Right lung (tissue), 5 donors: ENCODE measurements around the gene SIRPA. TPM values are rescaled to one million over a fixed set of nuclear protein-coding genes. Genes with fewer than 3 reads are reported as not detected.
"Not testable (repeated sequence)": the region's sequence is repeated elsewhere in the genome, so short reads cannot be mapped to it uniquely, and the experiment has no call there.

Experiments
- DNase-seq, 2 donors: peaks; one replicate each; pipeline ENCODE4 v3.0.0-alpha.2; 2013
- polyA plus RNA-seq, 5 donors: library from polyadenylated mRNA; unstranded; fragments of 120-200 nt; gene quantifications; one replicate each; pipeline versions ENCODE4 v1.2.1 to v1.2.3, GENCODE V29; 2013; ENCODE audit warnings: inconsistent platforms in 1 of 5, low replicate concordance in 1 of 5; ENCODE audit not compliant: insufficient read length in 5 of 5, insufficient read depth in 1 of 5

SIRPA gene
- polyA plus RNA-seq, 5 donors: 8.8 to 12.7 (median 12.0) TPM

- DNase-seq: no peak
These were observed 11.3 kb downstream of the SIRPA start for GRCh38 chr20:1906361-1907051.

- DNase-seq: no peak
These were observed 12.4 kb downstream of the SIRPA start for GRCh38 chr20:1907586-1907985.

- DNase-seq: no peak
These were observed 13.0 kb downstream of the SIRPA start for GRCh38 chr20:1908191-1908590.

- DNase-seq: no peak
These were observed 13.9 kb downstream of the SIRPA start for GRCh38 chr20:1909097-1909496.

DNA sequence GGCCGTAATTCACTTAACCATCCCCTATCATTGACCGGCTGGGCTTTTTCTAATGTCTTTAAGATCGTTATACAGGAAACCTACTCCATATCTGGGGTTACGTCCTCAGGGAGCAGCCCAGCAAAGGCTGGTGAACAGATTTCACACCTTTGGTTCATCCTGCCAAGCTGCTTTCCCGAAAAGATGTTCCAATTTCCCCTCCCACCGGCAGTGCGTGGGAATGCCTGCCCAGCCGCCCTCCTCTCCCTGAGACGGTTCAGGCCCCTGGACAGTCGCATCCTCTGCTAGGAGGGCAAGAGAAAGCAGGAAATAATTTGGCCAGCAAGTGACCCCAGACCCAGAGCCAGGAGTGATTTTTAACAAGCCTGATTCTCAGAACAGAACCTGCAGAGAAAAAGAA is 16.3 kb downstream of the SIRPA start:
- no peak for DNase-seq

DNA sequence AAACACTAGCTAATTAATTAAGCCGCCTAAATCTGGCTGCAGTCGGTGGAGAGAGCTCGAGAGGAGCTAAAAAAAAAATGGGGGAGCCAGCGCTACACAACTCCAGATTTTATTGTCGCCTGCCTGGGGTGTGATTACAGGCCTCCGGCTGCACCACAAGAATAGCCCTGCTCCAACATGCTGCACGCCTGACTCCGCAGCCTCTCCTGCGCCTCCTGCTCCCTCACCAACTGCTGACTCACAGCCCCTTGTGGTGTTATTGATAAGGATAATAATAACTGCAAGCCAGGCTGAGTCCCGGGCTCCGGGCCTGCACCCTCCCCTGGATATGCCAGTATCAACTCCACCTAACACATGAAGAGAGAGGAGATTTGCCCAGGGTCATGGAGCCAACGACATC is 16.8 kb downstream of the SIRPA start:
- DNase-seq: no peak

DNA sequence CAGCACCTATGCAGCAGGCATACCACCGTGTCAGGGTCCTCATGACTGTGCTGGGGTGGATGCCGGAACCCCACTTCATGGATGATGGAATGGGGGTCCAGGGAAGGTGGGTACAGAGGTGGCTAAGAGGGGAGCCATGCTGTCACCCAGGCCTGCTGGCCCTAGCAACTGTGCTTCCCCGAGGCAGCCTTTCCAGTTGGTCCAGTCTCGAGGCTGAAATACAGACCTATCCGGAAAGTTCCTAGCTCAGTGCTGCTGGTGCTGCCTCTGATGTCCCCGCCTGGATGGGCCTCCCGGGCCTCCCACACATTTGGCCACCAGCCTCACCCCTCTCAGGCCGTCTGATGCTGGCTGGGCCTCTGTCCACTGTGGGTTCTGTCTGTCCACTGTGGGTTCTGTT is 17.4 kb downstream of the SIRPA start:
- DNase-seq: no peak

DNA sequence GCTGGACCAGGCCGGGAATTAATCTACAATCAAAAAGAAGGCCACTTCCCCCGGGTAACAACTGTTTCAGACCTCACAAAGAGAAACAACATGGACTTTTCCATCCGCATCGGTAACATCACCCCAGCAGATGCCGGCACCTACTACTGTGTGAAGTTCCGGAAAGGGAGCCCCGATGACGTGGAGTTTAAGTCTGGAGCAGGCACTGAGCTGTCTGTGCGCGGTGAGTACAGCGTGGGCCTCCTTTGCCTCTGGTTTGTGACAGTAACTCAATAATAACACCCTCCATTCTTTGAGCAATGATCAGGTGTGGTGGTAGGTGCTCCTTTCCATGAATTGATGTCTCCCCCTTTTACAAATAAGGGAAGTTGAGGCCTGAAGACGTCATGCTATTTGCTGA is 20.0 kb downstream of the SIRPA start:
- DNase-seq: not testable (repeated sequence)

DNA sequence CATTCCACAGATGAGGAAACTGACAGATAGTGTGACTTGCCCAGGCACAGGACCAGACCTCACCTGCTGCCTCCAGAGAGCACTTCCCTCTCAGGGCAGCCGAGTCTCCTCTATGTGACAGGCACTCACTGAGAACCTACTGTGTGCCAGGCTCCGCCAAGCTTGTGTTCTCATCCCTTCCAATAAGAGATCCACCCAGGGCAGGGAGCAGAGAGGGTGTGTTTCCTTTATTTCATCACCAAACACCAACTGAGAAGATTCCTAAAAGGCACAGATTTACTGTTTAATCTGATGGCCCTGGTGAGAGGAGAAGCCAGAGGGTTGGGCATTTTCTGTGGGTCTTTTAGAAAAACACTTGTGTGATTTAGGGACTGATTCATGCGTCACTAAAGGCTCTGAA is 20.5 kb downstream of the SIRPA start:
- no peak for DNase-seq

DNA sequence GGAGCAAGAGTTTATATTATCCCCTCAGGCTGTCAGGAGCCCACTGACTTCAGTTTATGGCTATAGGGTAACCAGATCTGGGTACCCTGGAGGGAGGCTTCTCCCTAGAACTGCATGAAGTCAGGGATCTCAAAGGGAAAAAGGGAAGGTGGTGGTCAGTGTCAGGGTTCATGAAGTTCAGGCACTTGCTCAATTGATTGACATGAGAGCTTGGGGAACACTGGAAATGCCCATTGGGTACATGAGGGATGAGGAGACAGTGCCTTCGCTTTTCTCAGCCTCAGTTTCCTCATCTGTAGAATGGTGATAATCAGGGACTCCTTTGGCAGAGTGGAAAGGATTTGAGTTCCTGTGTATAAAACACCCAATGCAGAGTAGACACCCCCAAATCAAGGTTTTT is 22.6 kb downstream of the SIRPA start:
- DNase-seq: no peak

- DNase-seq: no peak
These were observed 23.4 kb downstream of the SIRPA start for GRCh38 chr20:1918491-1919165.

DNA sequence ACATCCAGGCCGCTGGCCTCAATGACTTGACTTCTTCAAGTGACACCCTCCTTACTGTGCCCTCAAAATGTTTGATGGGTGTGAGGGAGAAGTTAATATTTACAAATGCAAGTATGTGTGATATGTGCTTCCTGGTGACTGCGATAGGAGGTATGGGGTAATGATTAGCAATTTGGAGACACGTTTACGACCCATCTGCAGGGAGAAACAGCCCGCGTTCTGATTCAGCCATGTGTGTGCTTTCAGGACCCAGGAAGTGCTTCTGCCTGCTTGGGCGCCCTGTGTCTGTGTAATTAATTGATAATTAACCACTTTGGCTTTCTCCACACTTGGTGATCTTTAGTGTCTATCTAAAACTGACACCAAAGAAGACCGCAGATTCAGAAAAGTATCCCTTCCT is 25.0 kb downstream of the SIRPA start:
- no peak for DNase-seq

DNA sequence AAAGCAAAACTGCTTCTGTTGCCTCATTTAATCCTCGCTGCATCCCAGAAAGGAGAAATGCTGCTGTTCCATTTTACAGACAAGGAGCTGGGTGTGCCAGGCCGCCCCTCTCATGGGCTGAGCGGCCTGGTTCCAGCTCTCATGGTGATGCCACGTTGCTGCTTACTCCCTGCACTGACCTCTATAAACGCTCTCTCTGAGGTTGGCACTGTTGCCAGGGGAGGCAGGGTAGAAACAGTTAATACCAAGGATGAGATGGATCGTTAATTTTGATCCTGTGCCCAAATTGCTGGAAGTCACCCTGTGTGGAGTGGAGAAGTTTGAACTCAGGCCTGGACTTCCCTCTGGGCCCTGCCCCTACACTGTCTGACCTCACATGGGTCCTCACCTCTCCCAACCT is 25.6 kb downstream of the SIRPA start:
- no peak for DNase-seq

GRCh38 chr20:1921985-1922384 is 26.8 kb downstream of the SIRPA start:
- not testable (repeated sequence) for DNase-seq

DNA sequence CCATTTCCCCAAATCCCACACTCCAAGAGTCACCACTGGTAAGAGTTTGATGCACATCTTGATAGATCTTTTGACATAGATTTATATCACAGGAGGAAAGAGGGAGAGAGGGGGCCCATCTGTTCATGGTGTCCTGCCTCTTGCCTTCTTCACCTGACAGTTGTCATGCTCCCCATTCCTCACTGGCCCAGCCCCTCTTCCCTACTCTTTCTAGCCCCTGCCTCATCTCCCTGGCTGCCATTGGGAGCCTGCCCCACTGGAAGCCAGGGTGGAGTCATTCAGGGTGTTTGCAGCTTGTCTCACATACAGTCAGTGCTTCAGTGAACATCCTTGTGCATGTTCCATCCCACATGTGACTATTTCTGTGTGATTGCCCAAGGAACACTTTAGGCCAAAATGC is 27.6 kb downstream of the SIRPA start:
- no peak for DNase-seq

DNA sequence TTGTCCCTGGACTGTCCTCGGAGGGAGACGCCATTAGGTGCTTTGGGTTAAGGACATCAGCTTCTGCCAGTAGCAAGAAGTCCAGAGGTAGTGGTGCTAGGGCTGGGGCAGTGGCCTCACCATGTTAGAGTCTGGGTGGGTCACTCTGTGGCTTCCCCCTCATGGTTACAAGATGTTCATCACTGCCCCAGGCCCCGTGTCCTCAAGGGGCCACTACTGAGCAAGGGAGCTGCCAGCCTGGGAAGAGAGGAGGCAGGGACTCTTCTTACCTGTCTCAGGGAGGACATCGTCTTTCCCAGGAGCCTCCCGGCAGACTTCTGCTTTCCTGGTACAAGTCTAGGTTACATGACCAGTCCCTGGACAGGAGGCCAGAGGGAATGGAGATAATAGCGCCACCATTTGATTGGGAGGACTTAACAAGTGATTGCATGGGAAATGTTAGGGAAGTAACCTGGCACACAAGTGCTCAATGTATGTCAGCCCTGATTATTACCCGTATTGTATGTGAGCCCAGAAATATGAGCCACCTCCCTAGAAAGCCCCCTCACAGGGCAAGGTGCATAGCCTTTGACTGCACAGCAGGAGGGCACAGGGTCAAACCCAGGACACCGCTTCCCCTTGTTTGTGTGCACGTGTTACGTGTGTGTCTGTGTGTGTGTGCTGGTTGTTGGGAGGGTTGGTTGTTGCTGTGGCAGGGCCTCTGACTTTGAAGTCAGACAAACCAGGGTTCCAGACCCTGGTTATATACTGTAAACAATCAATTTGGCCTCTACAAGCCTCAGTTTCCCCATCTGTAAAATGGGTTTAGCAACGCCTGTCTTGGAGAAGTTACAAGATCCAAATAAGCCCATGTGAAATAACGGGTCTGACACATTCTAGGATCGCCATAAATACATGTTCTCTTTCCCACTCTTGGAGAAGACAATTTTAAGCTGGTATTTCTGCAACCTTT is 30.0 kb downstream of the SIRPA start:
- DNase-seq: no peak

DNA sequence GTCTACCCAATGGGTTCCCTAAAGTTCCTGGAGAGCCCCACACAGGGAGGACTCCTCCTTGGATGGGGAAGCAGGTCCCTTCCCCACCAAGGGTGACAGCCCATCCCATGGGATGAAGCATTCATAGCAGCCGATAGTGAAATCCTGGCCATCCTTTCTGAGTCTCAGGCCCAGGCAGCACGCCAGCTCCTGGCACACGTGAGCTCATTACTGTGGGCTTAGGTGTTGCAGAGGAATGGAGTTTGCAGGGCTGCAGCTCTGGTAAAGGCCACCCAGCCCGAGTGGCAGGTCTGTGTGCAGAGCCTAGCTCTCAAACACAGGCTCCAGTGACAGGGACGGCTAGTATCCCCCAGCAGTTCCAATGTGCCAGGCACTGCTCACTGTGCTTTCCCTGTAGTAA is 31.0 kb downstream of the SIRPA start:
- no peak for DNase-seq

GRCh38 chr20:1927217-1927616 is 32.0 kb downstream of the SIRPA start:
- DNase-seq: no peak

DNA sequence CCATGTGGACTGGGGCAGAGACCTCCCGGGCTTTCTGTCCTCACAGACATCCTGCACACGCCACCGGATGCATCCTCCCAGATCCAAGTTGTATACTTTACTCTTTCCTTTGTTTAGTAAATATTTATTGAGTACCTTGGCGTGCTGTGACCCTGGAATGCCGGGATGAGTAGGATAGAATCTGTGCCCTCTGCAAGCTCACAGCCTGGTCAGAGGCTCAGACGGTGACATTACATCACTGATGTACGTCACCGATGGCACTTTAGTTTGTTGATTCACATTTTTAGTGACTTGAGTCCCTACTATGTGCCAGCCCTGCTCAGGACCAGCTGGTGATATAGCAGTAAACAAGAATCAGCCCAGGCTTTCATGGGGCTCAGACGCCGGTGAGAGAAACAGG is 32.9 kb downstream of the SIRPA start:
- no peak for DNase-seq

DNA sequence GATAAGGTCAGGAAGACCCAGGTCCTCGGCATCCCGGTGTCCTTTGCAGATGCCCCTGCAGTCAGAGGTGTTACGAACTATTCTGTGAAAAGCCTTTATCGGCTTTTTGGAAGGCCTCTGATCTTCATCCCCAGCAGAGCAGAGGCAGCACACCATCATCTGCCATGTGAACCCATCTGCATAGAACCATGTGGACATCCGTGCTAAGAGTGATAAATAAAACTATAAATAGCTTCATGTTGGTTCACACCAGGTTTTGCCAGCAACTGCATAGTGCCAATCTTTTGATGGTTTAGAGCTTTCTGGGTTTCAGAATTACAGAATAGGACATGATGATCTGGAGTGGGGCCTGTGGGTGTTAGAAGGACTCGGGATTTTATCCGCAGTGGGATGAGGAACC is 33.6 kb downstream of the SIRPA start:
- DNase-seq: no peak

- DNase-seq: no peak
These were observed 34.3 kb downstream of the SIRPA start for GRCh38 chr20:1929460-1929859.

DNA sequence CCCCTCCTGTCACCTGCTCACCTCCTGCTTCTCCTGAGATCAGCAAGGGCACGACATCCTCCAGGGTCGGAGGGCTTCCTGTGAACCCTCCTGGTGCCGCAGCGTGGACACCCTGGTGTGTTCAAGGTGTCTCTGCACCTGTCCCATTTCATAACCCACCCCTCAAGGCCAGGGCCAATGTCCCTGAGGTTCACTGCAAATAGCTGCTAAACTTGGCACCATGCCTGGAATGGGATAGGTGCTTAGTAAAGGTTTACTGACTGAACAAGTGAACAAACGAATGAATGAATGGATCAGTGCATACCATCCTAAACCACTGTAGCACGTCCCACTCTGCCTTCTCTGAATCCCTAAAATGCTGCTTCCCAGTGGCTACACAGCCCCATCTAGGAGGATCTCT is 35.0 kb downstream of the SIRPA start:
- DNase-seq: no peak

DNA sequence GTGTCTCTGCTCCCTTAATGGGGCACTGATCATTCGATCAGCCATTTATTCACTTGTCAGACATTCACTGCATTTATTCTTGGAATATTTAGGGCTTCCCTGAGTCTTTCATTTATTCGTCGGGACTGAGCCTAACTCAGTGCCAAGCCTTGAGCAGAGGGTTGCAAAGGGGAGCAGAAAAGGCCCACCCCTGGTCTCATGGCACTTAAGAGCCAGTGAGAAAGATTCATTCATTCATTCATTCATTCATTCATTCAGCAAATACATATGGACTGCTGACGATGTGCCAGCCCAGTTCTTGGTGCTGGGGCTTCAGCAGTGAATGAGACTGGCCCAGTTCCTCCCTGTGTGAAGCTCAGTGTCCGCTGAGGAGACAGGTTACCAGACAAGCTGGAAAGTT is 36.6 kb downstream of the SIRPA start:
- DNase-seq: no peak
